Activated T-cell treated with anti-CD3 and anti-CD28 coated beads for 24 hours (primary cell): ENCODE results near the gene WNT9A.

Experiments
- DNase-seq: peaks from one replicate; pipeline ENCODE4 v3.0.0-alpha.2; 2020; ENCODE audit warnings: low read depth

Gene WNT9A

GRCh38 chr1:227941509-227942020 is 6.2 kb downstream of the WNT9A start:
- DNase-seq: no peak

DNA sequence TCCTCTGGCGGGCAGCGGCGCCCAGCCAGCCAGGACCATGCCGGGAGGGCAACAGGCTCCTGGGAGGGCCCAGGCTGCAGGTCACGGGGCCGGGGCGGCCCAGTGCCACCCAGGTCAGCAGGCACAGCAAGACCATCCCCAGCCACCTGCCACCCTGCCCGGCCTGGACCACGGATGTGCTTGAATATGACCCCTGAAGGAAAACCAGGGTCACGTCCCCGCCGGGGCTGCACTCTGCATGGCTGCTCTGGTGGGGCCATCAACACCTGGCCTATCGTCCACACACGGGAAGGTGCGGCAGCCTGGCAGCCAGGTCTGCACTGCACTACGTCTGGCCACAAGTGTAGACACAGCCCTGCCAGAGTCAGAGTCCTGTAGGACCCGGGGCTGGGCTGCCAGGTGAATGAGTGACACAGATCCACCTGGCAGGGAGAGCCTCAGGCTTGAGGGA is 6.9 kb downstream of the WNT9A start:
- no peak for DNase-seq

- DNase-seq: no peak
Measured at GRCh38 chr1:227939791-227940771, 7.7 kb downstream of the WNT9A start.

DNA sequence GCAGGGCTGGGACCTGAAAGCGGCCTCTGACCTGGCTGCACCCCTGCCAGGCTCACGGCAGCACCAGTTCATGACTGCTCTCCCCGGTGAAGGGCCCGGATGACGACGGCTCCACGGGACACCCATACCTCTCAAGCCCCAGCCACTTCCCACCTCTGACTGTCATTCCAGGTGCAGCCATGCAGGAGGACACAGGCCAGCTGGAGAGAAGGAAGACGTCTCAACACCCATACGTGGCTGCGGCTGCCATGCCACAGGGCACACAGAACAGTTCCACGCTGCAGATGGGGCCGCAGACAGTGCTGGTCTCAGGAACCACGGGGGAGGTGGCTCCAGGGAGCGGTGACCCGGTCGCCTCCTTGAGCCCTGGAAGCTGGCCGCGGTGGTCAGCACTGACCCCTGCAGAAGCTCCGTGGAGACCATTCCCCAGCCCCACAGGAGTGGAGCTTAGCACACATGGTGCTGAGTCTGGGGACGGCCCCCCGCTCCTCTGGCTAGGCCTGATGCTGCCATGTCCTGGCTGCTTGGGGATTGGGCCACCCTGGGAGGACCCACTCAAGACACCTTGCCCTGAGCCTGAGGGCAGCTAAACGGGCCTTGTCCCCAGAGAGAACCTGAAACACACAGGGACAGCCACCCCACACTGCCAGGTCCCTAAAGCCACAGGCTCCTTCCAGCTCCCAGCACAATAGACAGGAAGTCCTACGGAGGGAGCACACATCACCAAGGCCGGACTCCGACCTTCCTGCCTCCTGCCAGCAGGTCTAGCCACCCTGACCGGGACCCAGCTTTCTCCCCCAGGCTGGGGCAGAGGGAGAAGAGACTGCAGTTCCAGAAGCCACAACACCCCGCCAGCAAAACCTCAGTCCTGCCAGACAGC is 8.6 kb downstream of the WNT9A start:
- no peak for DNase-seq

DNA sequence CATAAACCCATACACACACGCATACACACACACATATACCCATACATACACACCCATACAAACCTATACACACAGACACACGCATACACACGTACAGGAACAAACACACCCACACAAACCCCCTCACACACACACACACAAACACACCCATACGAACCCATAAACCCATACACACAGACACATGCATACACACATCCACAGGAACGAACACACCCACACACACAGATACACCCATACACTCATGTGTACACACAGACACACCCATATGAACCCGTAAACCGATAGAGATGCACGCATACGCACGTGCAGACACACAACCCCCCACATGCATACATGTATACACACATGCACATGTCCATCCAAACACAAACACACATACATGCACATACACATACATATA is 9.5 kb downstream of the WNT9A start:
- no peak for DNase-seq

GRCh38 chr1:227937838-227938145 is 9.9 kb downstream of the WNT9A start:
- no peak for DNase-seq

DNA sequence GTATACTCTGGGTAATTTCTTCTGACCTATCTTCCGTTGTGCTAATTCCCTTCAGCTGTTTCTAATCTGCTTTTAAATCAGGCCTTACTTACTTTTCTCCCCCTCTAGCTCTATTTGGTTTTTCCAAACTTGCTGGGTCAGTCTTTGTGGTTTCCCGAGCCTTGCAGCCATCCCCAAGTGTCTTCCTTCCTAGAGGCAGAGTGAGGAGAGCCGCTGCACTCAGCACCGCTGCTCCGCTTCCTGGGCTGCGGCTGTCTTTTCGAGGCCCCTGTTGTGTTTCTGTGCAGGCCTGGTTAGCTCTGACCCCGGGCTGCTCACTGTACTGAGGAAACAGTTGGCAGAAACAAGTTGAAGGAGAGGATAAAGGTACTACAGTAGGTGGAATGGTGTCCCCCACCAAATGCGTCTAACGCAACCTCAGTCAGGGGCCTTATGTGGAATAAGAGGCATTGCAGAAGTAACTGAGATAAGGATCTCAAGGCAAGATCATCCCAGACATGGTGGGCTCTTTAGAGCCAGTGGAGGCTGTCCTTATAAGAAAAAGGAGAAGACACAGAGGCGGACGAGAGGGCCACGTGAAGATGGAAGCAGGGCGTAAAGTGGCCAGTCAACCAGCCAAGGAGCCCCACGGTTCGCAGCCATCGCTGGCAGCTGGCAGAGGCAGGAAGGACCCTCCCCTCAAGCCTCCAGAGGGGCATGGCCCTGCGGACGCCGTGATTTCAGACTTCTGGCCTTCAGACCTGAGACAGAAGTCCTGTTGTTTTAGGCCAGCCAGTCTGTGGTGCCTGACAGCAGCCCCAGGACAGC is 10.5 kb downstream of the WNT9A start:
- DNase-seq: no peak

- no peak for DNase-seq
Measured at GRCh38 chr1:227935826-227936225, 11.9 kb downstream of the WNT9A start.

DNA sequence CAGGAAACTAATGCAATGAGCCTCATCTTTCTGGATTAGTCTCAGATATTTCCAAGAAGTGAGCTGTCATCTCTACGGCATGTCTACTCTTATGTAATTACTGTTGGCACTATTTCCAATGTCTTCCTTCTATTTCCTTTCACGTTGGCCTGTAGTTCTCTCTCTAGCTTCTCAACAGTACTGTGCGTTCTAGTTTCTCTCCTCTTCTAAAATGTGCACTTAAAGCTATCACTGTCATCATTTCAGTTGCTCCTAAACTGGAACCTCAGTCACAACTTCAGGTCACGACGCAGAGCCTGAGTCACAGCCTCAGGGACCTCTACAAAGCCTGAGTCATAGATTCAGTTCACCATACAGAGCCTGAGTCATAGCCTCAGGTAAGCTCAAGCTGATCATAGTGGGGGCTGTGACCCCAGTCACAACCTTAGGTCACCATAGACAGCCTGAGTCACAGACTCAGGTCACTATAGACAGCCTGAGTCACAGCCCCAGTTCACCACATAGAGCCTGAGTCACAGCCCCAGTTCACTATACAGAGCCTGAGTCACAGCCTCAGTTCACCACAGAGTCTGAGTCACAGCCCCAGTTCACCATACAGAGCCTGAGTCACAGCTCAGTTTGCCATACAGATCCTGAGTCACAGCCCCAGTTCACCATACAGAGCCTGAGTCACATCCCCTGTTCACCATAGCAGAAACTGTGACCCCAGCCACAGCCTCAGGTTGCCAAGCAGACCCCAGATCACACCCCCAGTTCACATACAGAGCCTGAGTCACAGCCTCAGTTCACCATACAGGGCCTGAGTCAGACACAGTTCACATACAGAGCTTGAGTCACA is 13.0 kb downstream of the WNT9A start:
- DNase-seq: peak; percentile 48

- no peak for DNase-seq
Measured at GRCh38 chr1:227929751-227930472, 17.8 kb downstream of the WNT9A start.

DNA sequence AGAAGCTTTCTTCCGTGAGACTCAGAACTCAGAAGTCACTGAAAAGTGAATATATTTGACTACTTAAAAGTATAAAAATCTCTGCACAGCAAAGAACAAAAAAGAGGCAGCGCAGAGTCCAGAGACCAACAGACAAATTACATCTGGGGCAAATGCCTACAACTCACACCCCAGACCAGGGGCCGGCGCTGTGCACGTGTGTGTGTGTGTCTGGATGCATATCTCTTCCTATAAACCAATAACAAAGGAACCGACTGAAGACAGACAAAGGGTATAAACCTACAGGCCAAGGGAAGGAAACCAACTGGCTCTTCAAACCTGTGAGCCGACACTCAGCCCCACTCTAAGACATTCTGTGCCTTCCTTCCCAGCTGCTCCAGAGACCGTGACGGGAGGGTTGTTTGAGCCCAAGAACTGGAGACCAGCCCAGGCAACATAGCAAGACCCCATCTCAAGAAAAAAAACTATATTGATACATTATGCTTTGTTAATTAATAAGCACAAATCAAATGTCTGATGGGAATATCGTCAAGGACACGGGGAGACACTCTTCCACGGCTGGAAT is 18.8 kb downstream of the WNT9A start:
- DNase-seq: no peak

DNA sequence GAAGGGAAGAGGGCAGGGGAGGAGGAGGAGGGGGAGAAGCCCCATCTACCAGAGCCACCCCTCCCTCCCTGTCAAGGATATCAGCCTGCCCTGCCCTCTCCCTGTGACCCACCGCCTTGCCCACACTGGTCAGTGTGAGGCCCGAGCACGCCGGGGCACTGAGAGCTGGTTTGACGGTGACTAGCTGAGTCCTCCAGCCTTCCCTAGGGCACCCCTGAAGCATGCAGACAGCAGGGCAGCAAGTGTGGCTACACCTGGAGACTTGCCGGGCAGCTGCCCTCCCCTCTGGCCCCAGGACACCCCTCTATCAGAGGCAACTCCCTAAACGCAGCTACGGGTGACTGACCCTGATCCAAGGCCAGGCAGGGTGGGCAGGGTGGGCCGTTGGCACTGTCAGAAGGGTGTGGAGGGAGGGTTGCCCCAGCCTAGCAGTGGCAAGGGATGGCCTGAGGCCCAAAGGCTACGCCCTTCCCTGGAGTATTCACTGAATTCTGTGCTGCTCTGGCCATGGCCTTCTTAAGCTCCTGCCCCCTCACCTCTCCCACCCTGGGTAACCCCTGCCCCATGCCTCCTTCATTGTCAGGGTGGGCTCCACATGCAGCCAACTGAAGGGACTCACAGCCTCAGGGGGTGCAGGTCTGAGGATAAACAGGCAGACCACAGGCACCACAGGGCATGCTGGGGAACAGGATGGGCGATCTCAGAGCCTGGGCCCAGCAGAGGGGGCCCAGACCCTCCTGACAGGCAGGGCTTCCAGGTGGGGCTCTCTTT is 19.6 kb downstream of the WNT9A start:
- no peak for DNase-seq

GRCh38 chr1:227926896-227927885 is 20.5 kb downstream of the WNT9A start:
- DNase-seq: no peak

- DNase-seq: no peak
Measured at GRCh38 chr1:227926216-227926791, 21.4 kb downstream of the WNT9A start.

GRCh38 chr1:227925582-227926198 is 22.0 kb downstream of the WNT9A start:
- DNase-seq: no peak

DNA sequence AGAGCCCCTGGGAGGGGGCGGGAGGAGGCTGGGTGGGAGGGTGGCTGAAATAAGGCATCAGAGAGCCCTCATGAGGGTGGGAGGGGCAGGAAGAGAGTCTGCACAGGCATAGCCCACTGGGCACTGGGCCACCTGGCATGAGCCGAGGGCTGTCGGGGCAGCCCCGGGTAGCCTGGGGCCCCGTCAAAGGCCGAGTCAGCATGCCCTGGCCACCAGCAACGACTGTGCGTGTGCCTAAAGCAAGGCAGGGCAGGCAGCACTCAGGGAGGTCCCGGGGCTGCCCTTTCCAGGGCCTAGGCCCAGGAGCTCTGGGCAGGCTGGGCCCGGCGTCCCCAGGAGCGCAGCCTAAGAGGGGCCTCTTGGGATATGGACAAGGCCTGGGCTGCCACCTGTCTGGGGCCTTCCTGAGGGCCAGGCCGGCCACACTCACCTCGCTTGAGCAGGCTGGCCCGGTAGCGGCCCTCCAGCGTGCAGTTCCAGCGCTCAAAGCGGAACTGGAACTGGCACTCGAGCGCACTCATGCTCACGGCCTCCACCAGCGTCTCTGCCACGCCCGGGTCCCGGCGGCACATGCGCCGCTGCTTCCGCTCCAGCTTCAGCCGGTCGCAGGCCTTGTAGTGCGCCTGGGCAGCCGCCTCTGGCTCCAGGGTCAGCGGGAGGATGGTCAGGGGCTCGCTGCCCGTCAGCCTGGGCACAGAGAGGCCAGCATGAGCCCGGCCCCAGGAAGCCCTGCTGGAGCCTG is 22.7 kb downstream of the WNT9A start:
- no peak for DNase-seq
